Left lung (tissue), 14 donors: Measurements from ENCODE around the gene KCNN2. TPM values are rescaled to one million over a fixed set of nuclear protein-coding genes. Genes with fewer than 3 reads are reported as not detected.

ENCODE experiments used
- ATAC-seq: fragments of 200-7000 bp; cut with Tn5 transposase; one replicate; pipeline ENCODE4 v1.9.1; 2020; ENCODE audit warnings: moderate library complexity
- DNase-seq, 4 donors: peaks; one replicate each; pipeline ENCODE4 v3.0.0-alpha.2; 2013 to 2020
- H3K27ac ChIP-seq, 2 donors: fragments of 200-600 bp; sonication (generic) in 1 of 2; one replicate each; pipeline versions ENCODE4 v1.5.0 to v1.8.0; 2020 to 2021
- H3K27me3 ChIP-seq, 2 donors: fragments of 200-600 bp; sonication (generic) in 1 of 2; one replicate each; pipeline versions ENCODE4 v1.5.0 to v1.8.0; 2020 to 2021
- H3K36me3 ChIP-seq, 2 donors: fragments of 200-600 bp; sonication (generic) in 1 of 2; one replicate each; pipeline versions ENCODE4 v1.5.0 to v1.8.0; 2020 to 2021
- H3K4me1 ChIP-seq, 2 donors: fragments of 200-600 bp; one replicate each; pipeline ENCODE4 v1.8.0; 2021
- H3K4me3 ChIP-seq, 2 donors: fragments of 200-600 bp; sonication (generic) in 1 of 2; one replicate each; pipeline versions ENCODE4 v1.5.0 to v1.8.0; 2020 to 2021; ENCODE audit warnings: mild to moderate bottlenecking in 1 of 2
- H3K9me3 ChIP-seq, 2 donors: fragments of 200-600 bp; sonication (generic) in 1 of 2; one replicate each; pipeline versions ENCODE4 v1.5.0 to v1.8.0; 2020 to 2021
- intact Hi-C, 2 donors: fragments of 100-400 bp; cut with DNase I; formaldehyde crosslinking; loops; one replicate each; pipeline versions ENCODE4 v1.11.2 to v1.14.2; 2022
- long read RNA-seq, 12 donors: library from polyadenylated mRNA in 2 of 12; unstranded in 2 of 12; transcript quantifications; one replicate each; pipeline ENCODE4 v2.0.0 and lab custom pipeline, GENCODE V29; 2019 to 2026
- polyA plus RNA-seq, 6 donors: library from polyadenylated mRNA; unstranded; fragments of 120-200 nt; gene quantifications; one replicate each; pipeline ENCODE4 v1.2.1, GENCODE V29; 2013; ENCODE audit not compliant: insufficient read length in 6 of 6
- total RNA-seq, 2 donors: library from RNA; stranded (reverse); fragmentation: NEBNext Ultra II Directional; extraction: Animal tissue kit (Norgen Biotek cat#: 25700); gene quantifications; one replicate each; pipeline ENCODE4 v1.2.1, GENCODE V29; 2021
- TF ChIP-seq, protein P1 (sequence below), 2 donors: fragments of 200-600 bp; sonication (generic) in 1 of 2; IDR thresholded peaks; one replicate each; pipeline versions ENCODE4 v1.5.0 to v1.8.0; 2021; ENCODE audit warnings: antibody characterized with exemption in 2 of 2
- donor health status: DM: no; HTN: yes; CAD: no.
- donor health status: DM: no; HTN: no; CAD: no.

KCNN2 gene
- 1 to 10 TPM; 2.3 to 3.2 TPM for total RNA-seq
- polyA plus RNA-seq, result 1 to 10 TPM; 2.0 to 4.8 (median 3.4) TPM
- long read RNA-seq, donor 1, partial matches to known transcripts, result 0 of 1 reads
- long read RNA-seq, donor 1, other reads (novel, unspliced or antisense), result 0 of 1 reads
- long read RNA-seq, donor 2, result 0 reads
- long read RNA-seq, donor 3, result 0 reads
- long read RNA-seq, donor 4, partial matches to known transcripts, result 0 of 1 reads
- long read RNA-seq, donor 4, other reads (novel, unspliced or antisense), result 0 of 1 reads
- long read RNA-seq, donor 5, result 0 reads
- long read RNA-seq, donor 6, result 0 reads
- long read RNA-seq, donor 7, result 0 reads
- long read RNA-seq, donor 8, result 0 reads
- long read RNA-seq, donor 9, result 0 reads
- long read RNA-seq, donor 10, result 0 reads
- long read RNA-seq, donor 11, partial matches to known transcripts, result 0 of 4 reads
- long read RNA-seq, donor 11, other reads (novel, unspliced or antisense), result 0 of 4 reads
- long read RNA-seq, donor 12, partial matches to known transcripts, result 0 of 1 reads
- long read RNA-seq, donor 12, other reads (novel, unspliced or antisense), result 0 of 1 reads

DNA sequence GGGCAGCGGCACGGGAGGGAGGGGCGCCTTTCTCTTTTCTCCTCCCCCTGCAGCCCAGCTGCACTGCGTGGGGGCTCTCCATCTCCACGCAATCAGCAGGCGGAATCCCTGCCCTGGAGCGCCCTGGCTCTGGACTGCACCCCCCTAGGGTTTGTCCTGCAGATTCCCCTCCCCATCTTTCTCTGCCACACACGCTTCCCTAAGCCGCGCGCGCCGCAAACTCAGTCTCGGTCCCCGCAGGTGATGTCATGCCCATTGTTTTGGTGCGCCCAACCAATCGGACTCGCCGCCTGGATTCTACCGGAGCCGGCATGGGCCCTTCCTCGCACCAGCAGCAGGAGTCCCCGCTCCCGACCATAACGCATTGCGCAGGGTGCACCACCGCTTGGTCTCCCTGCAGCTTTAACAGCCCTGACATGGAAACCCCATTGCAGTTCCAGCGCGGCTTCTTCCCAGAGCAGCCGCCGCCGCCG, at the start of gene KCNN2:
Gene KCNN2 (plus strand): TSS at position 347 of the 473 bp plus-strand sequence. CDS start 70 bp downstream, at position 417.
- Histone ChIP-seq H3K27me3 (peaks cover 57 to 69% of the 10 kb centered on the region in 2 donors), H3K27ac (peak within 1 kb of the TSS; percentile 45 to 48), H3K4me3 (peak within 1 kb of the TSS; percentile 55 to 56), H3K4me1 (peaks cover 0 to 9% of the 10 kb centered on the region in 2 donors), H3K9me3 (no peaks in the 10 kb centered on the region), H3K36me3 (no peaks in the 10 kb centered on the region)
- intact Hi-C loops, result no loop called here
- DNase-seq (peak; percentile 49 to 81 (median 78)), ATAC-seq (peak; percentile 93)
- TF ChIP-seq, protein P1, sequence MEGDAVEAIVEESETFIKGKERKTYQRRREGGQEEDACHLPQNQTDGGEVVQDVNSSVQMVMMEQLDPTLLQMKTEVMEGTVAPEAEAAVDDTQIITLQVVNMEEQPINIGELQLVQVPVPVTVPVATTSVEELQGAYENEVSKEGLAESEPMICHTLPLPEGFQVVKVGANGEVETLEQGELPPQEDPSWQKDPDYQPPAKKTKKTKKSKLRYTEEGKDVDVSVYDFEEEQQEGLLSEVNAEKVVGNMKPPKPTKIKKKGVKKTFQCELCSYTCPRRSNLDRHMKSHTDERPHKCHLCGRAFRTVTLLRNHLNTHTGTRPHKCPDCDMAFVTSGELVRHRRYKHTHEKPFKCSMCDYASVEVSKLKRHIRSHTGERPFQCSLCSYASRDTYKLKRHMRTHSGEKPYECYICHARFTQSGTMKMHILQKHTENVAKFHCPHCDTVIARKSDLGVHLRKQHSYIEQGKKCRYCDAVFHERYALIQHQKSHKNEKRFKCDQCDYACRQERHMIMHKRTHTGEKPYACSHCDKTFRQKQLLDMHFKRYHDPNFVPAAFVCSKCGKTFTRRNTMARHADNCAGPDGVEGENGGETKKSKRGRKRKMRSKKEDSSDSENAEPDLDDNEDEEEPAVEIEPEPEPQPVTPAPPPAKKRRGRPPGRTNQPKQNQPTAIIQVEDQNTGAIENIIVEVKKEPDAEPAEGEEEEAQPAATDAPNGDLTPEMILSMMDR (IDR thresholded peaks at IDR 0.05), result no peak

GRCh38 chr5:114312658-114313057, 49.2 kb upstream of the KCNN2 start:
- Histone ChIP-seq H3K4me3 (no peak overlapping the region), H3K27ac (no peak overlapping the region)
- intact Hi-C loops, result no loop called here

DNA sequence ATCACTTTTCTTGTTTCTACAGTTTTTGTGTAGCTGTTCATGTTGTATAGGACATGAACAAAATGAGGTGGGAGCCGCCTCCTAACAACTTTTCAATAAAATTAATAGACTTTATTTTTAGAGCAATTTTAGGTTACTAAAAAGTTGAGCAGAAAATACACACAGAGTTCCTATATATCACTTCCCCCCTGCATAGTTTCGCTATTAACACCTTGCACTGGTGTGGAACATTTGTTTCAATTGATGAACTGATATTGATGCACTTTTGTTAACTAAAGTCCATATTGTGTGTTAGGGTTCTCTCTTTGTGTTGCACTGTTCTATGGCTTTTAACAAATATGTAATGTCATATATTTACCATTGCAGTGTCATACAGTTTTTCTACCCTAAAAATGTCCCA, 47.8 kb upstream of the KCNN2 start:
- H3K27me3 ChIP-seq, result no peaks in the 10 kb centered on the region
- no peak overlapping the region for H3K27ac ChIP-seq
- TF ChIP-seq, protein P1 (IDR thresholded peaks at IDR 0.05), result no peak
- DNase-seq, result no peak
- H3K4me3 ChIP-seq, result no peak overlapping the region
- no peaks in the 10 kb centered on the region for H3K9me3 ChIP-seq
- ATAC-seq, result no peak
- H3K36me3 ChIP-seq, result no peaks in the 10 kb centered on the region
- no peaks in the 10 kb centered on the region for H3K4me1 ChIP-seq
- intact Hi-C loops, result no loop called here

More at GRCh38 chr5:114312658-114313057, 49.2 kb upstream of the KCNN2 start:
- no peaks in the 10 kb centered on the region for H3K36me3 ChIP-seq
- TF ChIP-seq, protein P1 (IDR thresholded peaks at IDR 0.05), result no peak
- H3K4me1 ChIP-seq, result no peaks in the 10 kb centered on the region
- H3K27me3 ChIP-seq, result no peaks in the 10 kb centered on the region
- ATAC-seq (no peak), DNase-seq (no peak)
- no peaks in the 10 kb centered on the region for H3K9me3 ChIP-seq

GRCh38 chr5:114316167-114316566, 45.7 kb upstream of the KCNN2 start:
- TF ChIP-seq, protein P1 (IDR thresholded peaks at IDR 0.05), result no peak
- no peak overlapping the region for H3K27ac ChIP-seq

GRCh38 chr5:114317751-114318150, 44.1 kb upstream of the KCNN2 start:
- Histone ChIP-seq H3K36me3 (no peaks in the 10 kb centered on the region), H3K27ac (no peak overlapping the region), H3K9me3 (no peaks in the 10 kb centered on the region), H3K4me1 (no peaks in the 10 kb centered on the region), H3K4me3 (no peak overlapping the region), H3K27me3 (no peaks in the 10 kb centered on the region)
- intact Hi-C loops, result no loop called here
- TF ChIP-seq, protein P1 (IDR thresholded peaks at IDR 0.05), result no peak
- DNase-seq (no peak), ATAC-seq (no peak)

More at GRCh38 chr5:114316167-114316566, 45.7 kb upstream of the KCNN2 start:
- Histone ChIP-seq H3K4me3 (no peak overlapping the region), H3K27me3 (no peaks in the 10 kb centered on the region), H3K4me1 (no peaks in the 10 kb centered on the region), H3K9me3 (no peaks in the 10 kb centered on the region), H3K36me3 (no peaks in the 10 kb centered on the region)
- ATAC-seq (no peak), DNase-seq (no peak)
- intact Hi-C loops, result no loop called here
